D341Med (cell line): Measurements from ENCODE around the gene CDH2.

Experiments used
- DNase-seq: peaks from one replicate; pipeline ENCODE4 v3.0.0; 2012; ENCODE audit warnings: low spot score

CDH2 gene

GRCh38 chr18:28044036-28044435, 132.9 kb downstream of the CDH2 start:
- no peak for DNase-seq

DNA sequence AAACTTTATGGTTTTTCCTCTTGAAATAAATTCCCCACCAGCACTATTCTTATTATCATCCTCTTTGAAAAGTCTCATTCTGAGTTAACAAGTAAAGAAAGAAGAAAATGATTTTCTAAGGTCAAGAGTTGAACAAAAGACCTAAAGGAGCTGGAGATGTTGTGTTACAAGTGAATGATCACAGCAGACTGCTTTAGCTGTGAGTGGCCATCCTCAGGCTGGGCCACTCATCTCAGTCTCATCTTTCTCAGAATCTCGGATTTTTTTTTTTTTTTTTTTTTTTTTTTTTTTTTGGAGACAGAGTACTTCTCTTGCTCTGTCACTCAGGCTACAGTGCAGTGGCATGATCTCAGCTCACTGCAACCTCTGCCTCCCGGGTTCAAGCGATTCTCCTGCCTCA, 133.3 kb downstream of the CDH2 start:
- no peak for DNase-seq

GRCh38 chr18:28041366-28041765, 135.6 kb downstream of the CDH2 start:
- peak; percentile 70 for DNase-seq

DNA sequence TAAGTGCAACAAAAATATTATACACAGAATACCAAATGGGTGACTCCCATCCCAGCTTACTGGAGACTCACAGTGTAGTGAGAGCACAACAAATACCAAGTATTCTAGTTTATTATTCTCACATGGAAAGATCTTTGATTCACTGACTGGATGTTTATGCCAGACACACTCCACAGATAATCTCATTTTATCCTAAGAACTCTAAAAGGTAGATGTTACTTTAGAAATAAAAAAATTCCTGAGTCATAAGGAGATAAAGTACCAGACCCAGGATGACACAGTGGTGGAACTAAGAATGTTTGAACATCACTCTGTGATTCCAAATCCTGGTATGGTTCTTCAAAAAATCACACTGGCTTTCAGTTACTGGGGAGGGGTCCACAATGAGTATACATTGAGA, 136.2 kb downstream of the CDH2 start:
- no peak for DNase-seq

DNA sequence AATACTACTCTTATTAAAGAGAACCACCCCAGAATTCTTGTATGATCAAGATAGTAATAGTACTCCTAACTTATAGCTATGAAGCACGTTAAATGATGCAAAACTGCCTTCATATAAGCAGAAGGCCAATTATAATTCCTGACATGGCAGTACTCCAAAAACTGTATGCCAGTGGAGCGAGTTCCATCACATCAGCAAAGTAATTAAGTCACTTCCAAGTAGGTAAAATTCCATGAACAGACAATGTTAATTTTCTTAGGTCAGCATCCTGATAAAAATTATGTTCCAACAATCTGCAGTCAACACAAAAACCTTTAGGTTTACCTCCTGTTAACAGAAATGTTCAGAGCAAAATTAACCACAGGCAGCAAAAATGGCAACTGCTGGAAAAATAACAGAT, 136.7 kb downstream of the CDH2 start:
- DNase-seq, result no peak

GRCh38 chr18:28039691-28040090, 137.2 kb downstream of the CDH2 start:
- DNase-seq, result no peak

DNA sequence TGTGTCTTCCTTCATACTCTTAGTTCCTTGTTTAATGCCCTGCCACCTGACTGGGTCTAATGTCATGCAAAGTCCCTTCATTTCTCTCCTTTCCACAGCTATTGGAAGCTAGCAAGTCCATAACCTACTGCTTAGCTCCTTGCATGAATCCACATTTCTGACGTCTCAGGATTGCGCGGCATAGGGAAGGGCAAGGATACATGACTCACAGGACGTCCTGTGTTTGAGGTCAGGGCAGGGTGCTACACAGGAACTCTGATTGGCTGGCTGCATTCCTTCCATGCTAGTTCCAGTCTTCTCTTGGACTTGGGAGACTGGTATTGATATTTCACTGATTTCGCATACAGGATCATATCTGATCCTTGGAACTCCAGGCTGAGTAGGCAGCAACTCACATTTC, 137.9 kb downstream of the CDH2 start:
- DNase-seq, result no peak

- DNase-seq, result no peak
Observed at GRCh38 chr18:28036488-28036887, 140.4 kb downstream of the CDH2 start.

DNA sequence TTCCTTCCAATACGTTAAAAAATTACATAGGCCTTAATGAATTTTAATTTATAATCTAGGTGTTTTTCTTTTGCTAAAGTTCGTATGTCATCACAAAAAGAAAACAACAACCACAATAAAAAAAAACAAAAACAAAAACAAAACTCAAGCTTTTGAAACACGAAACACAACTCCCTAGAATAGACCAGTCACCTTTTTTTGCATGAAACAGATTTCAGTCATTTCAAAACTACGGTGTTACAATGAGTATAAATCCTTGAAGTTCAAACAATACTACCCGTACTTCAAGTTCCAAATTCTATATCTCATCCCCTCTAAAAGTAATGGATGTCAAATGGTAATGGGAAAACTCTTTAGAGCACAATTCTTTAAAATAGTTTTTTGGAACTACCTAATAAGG, 142.4 kb downstream of the CDH2 start:
- no peak for DNase-seq

DNA sequence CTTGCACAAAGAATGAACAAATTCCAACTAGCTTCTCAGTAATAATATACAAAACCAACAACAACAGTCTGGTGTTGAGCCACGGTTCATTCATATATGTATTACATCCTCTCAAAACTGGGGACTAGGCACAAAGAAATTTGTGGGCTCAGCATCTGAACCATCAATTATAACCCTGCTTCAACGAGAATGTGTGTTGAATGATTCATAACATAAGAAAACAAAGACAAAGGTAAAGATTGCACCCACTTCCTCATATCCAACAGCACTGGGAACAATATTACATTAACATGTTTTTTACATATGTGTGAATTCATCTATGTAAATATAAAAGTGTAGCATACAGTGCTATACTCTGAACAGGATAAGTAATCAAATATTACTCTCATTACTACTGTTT, 144.8 kb downstream of the CDH2 start:
- no peak for DNase-seq

GRCh38 chr18:28030458-28030857, 146.5 kb downstream of the CDH2 start:
- no peak for DNase-seq

GRCh38 chr18:28027755-28028154, 149.2 kb downstream of the CDH2 start:
- DNase-seq, result no peak

GRCh38 chr18:28019425-28020108, 157.4 kb downstream of the CDH2 start:
- no peak for DNase-seq

DNA sequence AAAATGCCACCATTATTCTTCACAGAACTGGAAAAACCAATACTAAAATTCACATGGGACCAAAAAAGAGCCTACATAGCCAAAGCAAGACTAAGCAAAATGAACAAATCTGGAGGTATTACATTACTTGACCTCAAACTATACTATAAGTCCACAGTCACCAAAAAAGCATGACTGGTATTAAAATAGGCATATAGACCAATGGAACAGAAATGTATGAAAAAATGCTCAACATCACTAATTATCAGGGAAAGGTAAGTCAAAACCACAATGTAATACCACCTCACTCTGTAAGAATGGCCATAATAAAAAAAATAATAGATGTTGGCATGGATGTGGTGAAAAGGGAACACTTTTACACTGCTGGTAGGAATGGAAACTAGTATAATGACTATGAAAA, 158.6 kb downstream of the CDH2 start:
- no peak for DNase-seq

DNA sequence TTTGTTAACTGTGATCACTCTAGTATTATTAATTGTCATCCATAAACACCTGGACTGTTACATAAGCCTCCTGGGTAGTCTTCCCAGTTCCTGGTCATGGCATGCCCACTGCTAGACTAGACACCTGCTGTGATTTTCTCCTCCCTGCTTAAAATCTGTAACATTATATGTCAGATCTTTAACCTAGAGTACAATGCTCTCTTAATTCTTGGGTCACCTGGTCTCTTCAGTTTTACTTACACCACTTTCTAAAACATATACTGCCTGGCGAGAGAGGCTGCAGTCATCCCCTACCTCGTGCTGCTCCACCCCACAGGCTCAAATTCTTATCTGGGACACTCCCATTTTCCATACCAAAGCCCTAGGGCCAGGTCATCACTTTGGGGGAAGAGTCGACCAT, 161.3 kb downstream of the CDH2 start:
- DNase-seq, result no peak

DNA sequence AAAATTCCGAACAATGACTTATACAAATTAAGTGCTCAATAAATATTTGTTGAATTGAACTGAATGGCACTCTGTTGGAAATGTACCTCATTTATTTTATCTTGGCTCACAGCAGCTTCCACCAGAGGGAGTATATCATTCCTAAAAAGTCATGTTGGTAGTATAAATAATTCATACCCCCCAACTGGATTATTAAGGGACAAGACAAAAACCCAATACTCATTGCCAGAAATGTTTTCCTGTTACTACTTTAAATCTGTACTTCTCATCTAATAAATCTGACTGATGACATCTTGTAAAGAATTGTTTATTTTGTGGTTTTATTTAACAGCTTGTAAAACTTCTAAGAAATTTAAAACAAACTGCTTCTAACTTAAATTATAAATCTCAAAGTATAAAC, 163.9 kb downstream of the CDH2 start:
- no peak for DNase-seq

DNA sequence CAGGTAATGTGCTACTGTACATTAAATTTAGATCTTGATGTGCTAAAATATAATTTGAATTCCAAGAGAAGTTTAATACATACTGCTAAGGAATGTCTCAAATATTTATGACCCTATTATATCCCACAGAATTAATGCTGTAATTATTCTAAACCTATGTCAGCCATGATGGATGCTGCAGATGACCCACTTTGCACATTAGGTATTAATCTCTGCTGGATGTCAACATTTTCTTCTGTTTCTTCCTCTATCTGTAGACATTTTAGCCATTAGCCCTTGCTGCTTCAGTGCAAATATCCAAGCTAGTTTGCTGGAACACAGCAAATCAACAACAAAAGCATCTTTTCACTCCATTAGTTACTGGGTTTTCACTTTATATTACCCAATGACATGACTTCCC, 164.6 kb downstream of the CDH2 start:
- no peak for DNase-seq

DNA sequence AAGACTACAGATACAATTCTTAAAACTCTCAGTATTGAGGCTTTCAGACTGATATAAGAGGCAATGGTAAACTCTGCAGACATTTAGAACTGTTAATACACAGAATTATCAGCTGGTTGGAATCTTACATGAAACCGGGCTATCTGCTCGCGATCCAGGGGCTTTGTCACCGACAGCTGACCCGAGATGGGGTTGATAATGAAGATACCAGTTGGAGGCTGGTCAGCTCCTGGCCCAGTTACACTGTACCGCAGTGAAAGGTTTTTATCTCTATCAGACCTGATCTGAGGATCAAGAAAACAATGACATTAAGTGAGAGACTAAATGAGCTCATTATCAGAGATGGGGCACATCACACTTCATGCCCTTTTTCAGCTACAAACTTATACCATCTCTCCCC, 167.3 kb downstream of the CDH2 start:
- no peak for DNase-seq

DNA sequence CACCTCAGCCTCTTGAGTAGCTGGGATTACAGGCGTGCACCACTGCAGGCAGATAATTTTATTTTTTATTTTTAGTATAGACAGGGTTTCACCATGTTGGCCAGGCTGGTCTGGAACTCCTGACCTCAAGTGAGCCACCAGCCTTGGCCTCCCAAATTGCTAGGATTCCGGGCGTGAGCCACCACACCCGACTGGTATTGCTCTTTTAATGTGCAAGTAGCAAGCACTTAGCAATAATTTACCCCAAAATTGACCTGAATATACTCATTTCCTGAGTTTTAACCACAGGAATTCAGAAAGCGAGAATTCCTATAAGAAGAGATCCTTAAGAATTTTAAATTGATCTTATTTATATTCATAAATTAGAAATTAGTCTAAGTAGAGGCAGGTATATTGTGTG, 169.1 kb downstream of the CDH2 start:
- DNase-seq, result no peak

DNA sequence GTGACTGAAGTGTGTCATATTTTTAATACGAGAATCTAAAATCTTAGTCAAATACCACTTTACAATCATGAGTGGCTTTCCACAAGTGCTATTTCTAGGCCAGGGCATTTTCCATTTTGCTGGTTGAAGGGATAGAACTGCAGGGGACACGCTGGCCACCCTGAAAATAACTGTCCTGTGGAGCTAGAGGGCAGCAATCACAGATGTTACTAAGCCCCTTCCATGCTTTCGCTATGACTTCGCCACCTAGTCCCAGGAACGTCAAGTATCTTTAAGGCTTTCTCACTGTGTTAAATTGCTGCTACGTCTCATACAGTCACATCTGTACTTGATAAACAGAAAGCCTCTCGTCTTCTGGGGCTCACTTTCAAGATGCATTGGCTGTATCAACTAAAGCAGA, 171.8 kb downstream of the CDH2 start:
- DNase-seq, result no peak

- no peak for DNase-seq
Observed at GRCh38 chr18:28004606-28005005, 172.3 kb downstream of the CDH2 start.

GRCh38 chr18:28003451-28003850, 173.5 kb downstream of the CDH2 start:
- no peak for DNase-seq

GRCh38 chr18:28002841-28003240, 174.1 kb downstream of the CDH2 start:
- DNase-seq, result no peak

DNA sequence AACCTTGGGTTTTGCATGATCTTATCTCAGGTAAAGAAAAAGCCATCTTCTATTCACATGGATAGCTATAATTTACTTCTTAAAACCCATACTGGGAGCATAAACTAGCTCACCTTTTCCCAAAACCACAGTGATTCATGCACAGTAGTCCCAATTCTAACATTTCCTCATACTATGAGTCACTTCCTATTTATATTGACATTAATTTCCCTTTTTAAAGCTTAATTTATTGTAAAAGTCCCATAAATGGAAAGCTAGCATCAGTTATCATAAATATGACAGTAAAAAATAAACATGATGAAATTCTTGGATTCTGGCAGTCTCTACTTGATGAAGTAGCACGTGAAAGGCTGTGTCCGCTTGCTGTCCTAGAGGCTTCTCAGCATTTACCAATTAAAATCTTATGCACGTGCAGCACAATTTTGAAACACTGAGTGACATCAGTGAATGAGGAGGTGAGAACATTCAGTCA, 180.1 kb downstream of the CDH2 start:
- DNase-seq, result no peak
